ENCODE data around the gene CRB3. TPM values are rescaled to one million over a fixed set of nuclear protein-coding genes. Genes with fewer than 3 reads are reported as not detected.
A peak's percentile ranks its signal among the peaks of the same experiment; 100 is the strongest.

The CRB3 gene
- total and polyA plus RNA-seq, 9 of the 15 experiments (the other 6 are each of a cell fraction or from before 2014, with no cell fraction given), result 0.49 TPM; not detected in 8

DNA sequence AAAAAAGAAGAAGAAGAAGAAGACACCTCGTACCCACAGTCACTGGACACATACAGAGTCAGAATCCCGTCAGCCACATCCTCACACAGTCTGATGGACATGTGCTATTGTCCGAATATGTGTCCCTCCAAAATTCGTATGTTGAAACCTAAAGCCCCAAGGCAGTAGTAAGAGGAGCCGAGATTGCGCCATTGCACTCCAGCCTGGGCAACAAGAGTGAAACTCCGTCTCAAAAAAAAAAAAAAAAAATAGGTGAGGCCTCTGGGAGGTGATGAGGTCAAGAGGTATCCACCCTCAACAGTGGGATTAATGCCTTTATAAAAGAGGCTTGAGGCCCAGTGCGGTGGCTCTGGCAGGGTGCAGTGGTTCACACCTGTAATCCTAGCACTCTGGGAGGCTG lies 20.2 kb downstream of the CRB3 start:
- ATAC-seq (no peak), FAIRE-seq (no peak), DNase-seq (ENCODE audit: extremely low read depth in 1 of 4, low spot score in 3 of 4) (no peak)
- POLR2A ChIA-PET, result no interaction called here
- no peak overlapping the region for H3K4me2 ChIP-seq (ENCODE audit: insufficient read depth, low read length)
- no peak overlapping the region for H3K4me3 ChIP-seq
- no peaks in the 10 kb centered on the region for H4K20me1 ChIP-seq (replicated peaks; ENCODE audit: control insufficient read depth, insufficient read depth, low read length)
- no peak overlapping the region for H3K27ac ChIP-seq (ENCODE audit: extremely low read depth, low read depth, low read length)
- H3K9me3 ChIP-seq (replicated peaks; ENCODE audit: control insufficient read depth, insufficient read depth, low read depth, low read length), result no peaks in the 10 kb centered on the region
- CTCF ChIA-PET (ENCODE audit: low intra/inter-chr PET ratio), result no interaction called here
- H3K9ac ChIP-seq (ENCODE audit: insufficient read depth in 1 of 2, low read depth in 2 of 2, low read length in 2 of 2), result no peak overlapping the region
- intact Hi-C loops (cut with micrococcal nuclease) (no loop called here), in situ Hi-C loops (cut with MboI) (no loop called here)
- TF ChIP-seq L3MBTL2 (IDR thresholded peaks at IDR 0.05) (no peak), CEBPB (tag; IDR thresholded peaks at IDR 0.05) (0 out of 2 replicates have a peak, but pooled peaks have one; percentile 15)
- no TSS peak for BruUV-seq (replicated peaks)
- no peaks in the 10 kb centered on the region for H3K36me3 ChIP-seq (ENCODE audit: control insufficient read depth, insufficient read depth, low read length)
- no peak overlapping the region for H2AFZ ChIP-seq (ENCODE audit: low read depth, low read length)
- WGBS (ENCODE audit: insufficient coverage, low coverage, missing lambda C conversion rate), result 45% methylated on average over 8 of the region's 8 CpGs
- H3K9me1 ChIP-seq (ENCODE audit: control insufficient read depth, insufficient read depth, low read length), result no peaks in the 10 kb centered on the region
- peaks cover 2 to 18% of the 10 kb centered on the region in 2 experiments for H3K4me1 ChIP-seq (replicated peaks in 1 of 2; ENCODE audit: control insufficient read depth in 2 of 2, insufficient read depth in 2 of 2, low read length in 2 of 2)
- H3K79me2 ChIP-seq (ENCODE audit: control insufficient read depth, insufficient read depth, low read length), result no peaks in the 10 kb centered on the region
- no peaks in the 10 kb centered on the region for H3K27me3 ChIP-seq (ENCODE audit: control insufficient read depth in 2 of 2, insufficient read depth in 2 of 2, low read length in 2 of 2)

DNA sequence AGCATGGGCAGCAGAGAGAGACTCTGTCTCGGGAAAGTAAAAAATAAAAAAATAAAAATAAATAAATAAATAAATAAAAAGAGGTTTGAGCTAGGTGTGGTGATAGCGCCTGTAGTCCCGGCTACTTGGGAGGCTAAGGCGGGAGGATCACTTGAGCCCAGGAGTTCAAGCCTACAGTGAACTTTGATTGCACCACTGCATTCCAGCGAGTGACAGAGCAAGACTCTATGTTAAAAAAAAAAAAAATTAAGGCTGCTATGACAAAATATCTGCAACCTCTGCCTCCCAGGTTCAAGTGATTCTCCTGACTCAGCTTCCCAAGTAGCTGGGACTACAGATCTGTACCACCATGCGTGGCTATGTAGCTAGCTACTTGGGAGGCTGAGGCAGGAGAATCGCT lies 20.8 kb downstream of the CRB3 start:
- H3K27me3 ChIP-seq (ENCODE audit: control insufficient read depth in 2 of 2, insufficient read depth in 2 of 2, low read length in 2 of 2), result no peaks in the 10 kb centered on the region

More for the DNA sequence above, 20.8 kb downstream of the CRB3 start:
- no peaks in the 10 kb centered on the region for H3K9me3 ChIP-seq (replicated peaks; ENCODE audit: control insufficient read depth, insufficient read depth, low read depth, low read length)
- H3K4me3 ChIP-seq, result no peak overlapping the region
- ChIA-PET CTCF (ENCODE audit: low intra/inter-chr PET ratio) (interaction anchor here (0.7 kb wide), 1 partner anchor 143 kb away, joined by 3 read pairs; no protein-coding TSS in a partner anchor), POLR2A (interaction anchor here (0.6 kb wide), 1 partner anchor 253 kb away, joined by 3 read pairs; the partner anchor contains the start of gene GPR108)
- no peak for FAIRE-seq
- DNase-seq (ENCODE audit: extremely low read depth in 1 of 4, low spot score in 3 of 4), result no peak
- BruUV-seq (replicated peaks), result no TSS peak
- TF ChIP-seq U2AF2 (optimal IDR thresholded peaks at IDR 0.05; ENCODE audit: low read depth, low read length) (no peak), ZNF253 (CRISPR knock-in tag; conservative IDR thresholded peaks at IDR 0.05) (no peak), CCNT2 (IDR thresholded peaks at IDR 0.05; ENCODE audit: borderline replicate concordance, extremely low read depth, insufficient read length, low read depth, low read length) (no peak)
- H3K4me2 ChIP-seq (ENCODE audit: insufficient read depth, low read length), result no peak overlapping the region
- no peak overlapping the region for H3K9ac ChIP-seq (ENCODE audit: insufficient read depth in 1 of 2, low read depth in 2 of 2, low read length in 2 of 2)
- H3K27ac ChIP-seq (ENCODE audit: extremely low read depth, low read depth, low read length), result no peak overlapping the region
- H4K20me1 ChIP-seq (replicated peaks; ENCODE audit: control insufficient read depth, insufficient read depth, low read length), result no peaks in the 10 kb centered on the region
- 41% methylated on average over 7 of the region's 7 CpGs for WGBS (ENCODE audit: insufficient coverage, low coverage, missing lambda C conversion rate)
- peaks cover 5 to 19% of the 10 kb centered on the region in 2 experiments for H3K4me1 ChIP-seq (replicated peaks in 1 of 2; ENCODE audit: control insufficient read depth in 2 of 2, insufficient read depth in 2 of 2, low read length in 2 of 2)
- no peaks in the 10 kb centered on the region for H3K79me2 ChIP-seq (ENCODE audit: control insufficient read depth, insufficient read depth, low read length)
- intact Hi-C loops (cut with micrococcal nuclease) (no loop called here), in situ Hi-C loops (cut with MboI) (no loop called here)
- H3K9me1 ChIP-seq (ENCODE audit: control insufficient read depth, insufficient read depth, low read length), result no peaks in the 10 kb centered on the region
- ATAC-seq, result no peak
- no peak overlapping the region for H2AFZ ChIP-seq (ENCODE audit: low read depth, low read length)
- H3K36me3 ChIP-seq (ENCODE audit: control insufficient read depth, insufficient read depth, low read length), result no peaks in the 10 kb centered on the region

Data from K562 (cell line).